Measurements from ENCODE around the gene TIMM13.

DNA sequence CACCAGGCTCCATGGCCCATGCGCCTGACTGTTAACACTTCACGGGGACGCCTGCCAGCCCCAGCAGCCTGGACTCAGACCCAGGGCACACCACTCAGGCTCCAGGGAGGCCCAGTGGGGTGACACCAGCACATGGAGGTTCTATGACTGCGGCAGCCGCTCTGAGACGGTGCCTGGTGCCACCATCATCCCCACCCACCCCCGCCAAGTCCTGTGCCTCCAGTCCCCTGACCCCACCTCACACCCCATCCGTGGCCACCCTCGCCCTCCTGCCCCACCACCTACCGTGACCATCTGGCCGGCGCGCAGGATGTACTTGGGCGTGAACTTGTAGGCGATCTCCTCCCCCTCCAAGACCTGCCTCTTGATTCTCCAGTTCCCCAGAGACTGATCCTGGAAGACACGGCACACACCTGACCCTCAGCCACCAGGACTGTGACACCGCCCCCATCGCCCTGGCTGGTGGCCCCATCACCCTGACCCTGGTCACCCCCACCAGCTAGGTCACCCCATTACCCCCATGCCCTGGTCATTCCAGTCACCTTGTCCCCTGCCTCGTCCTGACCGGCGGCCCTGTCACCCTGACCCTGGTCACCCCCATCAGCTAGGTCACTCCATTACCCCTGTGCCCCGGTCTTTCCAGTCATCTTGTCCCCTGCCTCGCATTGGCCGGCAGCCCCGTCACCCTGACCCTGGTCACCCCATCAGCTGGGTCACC is 4.9 kb upstream of the TIMM13 start:
- TF ChIP-seq, protein P1, sequence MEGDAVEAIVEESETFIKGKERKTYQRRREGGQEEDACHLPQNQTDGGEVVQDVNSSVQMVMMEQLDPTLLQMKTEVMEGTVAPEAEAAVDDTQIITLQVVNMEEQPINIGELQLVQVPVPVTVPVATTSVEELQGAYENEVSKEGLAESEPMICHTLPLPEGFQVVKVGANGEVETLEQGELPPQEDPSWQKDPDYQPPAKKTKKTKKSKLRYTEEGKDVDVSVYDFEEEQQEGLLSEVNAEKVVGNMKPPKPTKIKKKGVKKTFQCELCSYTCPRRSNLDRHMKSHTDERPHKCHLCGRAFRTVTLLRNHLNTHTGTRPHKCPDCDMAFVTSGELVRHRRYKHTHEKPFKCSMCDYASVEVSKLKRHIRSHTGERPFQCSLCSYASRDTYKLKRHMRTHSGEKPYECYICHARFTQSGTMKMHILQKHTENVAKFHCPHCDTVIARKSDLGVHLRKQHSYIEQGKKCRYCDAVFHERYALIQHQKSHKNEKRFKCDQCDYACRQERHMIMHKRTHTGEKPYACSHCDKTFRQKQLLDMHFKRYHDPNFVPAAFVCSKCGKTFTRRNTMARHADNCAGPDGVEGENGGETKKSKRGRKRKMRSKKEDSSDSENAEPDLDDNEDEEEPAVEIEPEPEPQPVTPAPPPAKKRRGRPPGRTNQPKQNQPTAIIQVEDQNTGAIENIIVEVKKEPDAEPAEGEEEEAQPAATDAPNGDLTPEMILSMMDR (IDR thresholded peaks at IDR 0.05), result no peak
- TF ChIP-seq POLR2A (IDR thresholded peaks at IDR 0.05), result no peak
